OCI-LY7 (cell line): Measurements from ENCODE around the gene PWWP2B. TPM values are rescaled to one million over a fixed set of nuclear protein-coding genes. Genes with fewer than 3 reads are reported as not detected.

Experiments used
- BruUV-seq: library from RNA; stranded (reverse); fragments of 400-500 nt; replicated peaks from 2 replicates; lab custom pipeline; 2021; lab: Mats Ljungman, UMichigan
- CTCF ChIA-PET: fragments of 300-600 bp; sonication (Branson Sonifier 250); formaldehyde crosslinking; loops from one replicate; lab custom pipeline; 2022; ENCODE audit warnings: antibody characterized with exemption; ENCODE audit not compliant: unreplicated experiment; lab: Charles Lee
- POLR2A ChIA-PET: fragments of 300-600 bp; sonication (Branson Sonifier 250); formaldehyde crosslinking; loops from one replicate; lab custom pipeline; 2022; ENCODE audit warnings: antibody characterized with exemption; lab: Charles Lee
- DNase-seq: peaks from one replicate; pipeline ENCODE4 v3.0.0-alpha.2; 2015; ENCODE audit warnings: low spot score
- H2AFZ ChIP-seq: fragments of 200-600 bp; sonication (generic), shearing (Covaris generic); 2 replicates; pipeline ENCODE4 v1.6.1; 2014; ENCODE audit warnings: mild to moderate bottlenecking, antibody characterized with exemption, low read length, moderate library complexity
- H3K27ac ChIP-seq: fragments of 200-600 bp; sonication (generic); 2 replicates; pipeline ENCODE4 v1.5.1; 2014; ENCODE audit warnings: mixed run types, low read depth, mild to moderate bottlenecking, moderate library complexity, low read length, inconsistent platforms; ENCODE audit not compliant: poor library complexity, severe bottlenecking
- H3K36me3 ChIP-seq: fragments of 200-600 bp; sonication (generic); 2 replicates; pipeline ENCODE4 v1.6.1; 2014; ENCODE audit warnings: mild to moderate bottlenecking, antibody characterized with exemption, low read length, moderate library complexity, mixed read lengths; ENCODE audit not compliant: insufficient read depth
- H3K4me1 ChIP-seq: fragments of 200-600 bp; sonication (generic); 2 replicates; pipeline ENCODE4 v1.5.1; 2014; ENCODE audit warnings: mild to moderate bottlenecking, low read length; ENCODE audit not compliant: insufficient read depth, poor library complexity, severe bottlenecking
- H3K4me2 ChIP-seq: fragments of 200-600 bp; sonication (generic); 2 replicates; pipeline ENCODE4 v1.6.1; 2014; ENCODE audit warnings: mild to moderate bottlenecking, low read length
- H3K4me3 ChIP-seq: fragments of 200-600 bp; sonication (generic); 2 replicates; pipeline ENCODE4 v1.5.1; 2014; ENCODE audit warnings: mild to moderate bottlenecking, low read depth, low read length; ENCODE audit not compliant: poor library complexity, severe bottlenecking
- H3K79me2 ChIP-seq: fragments of 200-600 bp; sonication (generic); 2 replicates; pipeline ENCODE4 v1.6.1; 2016; ENCODE audit warnings: low read depth, mild to moderate bottlenecking, low read length, moderate library complexity, mixed read lengths; ENCODE audit not compliant: insufficient read depth
- H3K9me2 ChIP-seq: fragments of 200-600 bp; sonication (generic); 2 replicates; pipeline ENCODE4 v1.6.1; 2016; ENCODE audit warnings: mild to moderate bottlenecking, low read length, mixed read lengths; ENCODE audit not compliant: insufficient read depth
- H3K9me3 ChIP-seq: fragments of 200-600 bp; sonication (generic); 2 replicates; pipeline ENCODE4 v1.6.1; 2014; ENCODE audit warnings: mild to moderate bottlenecking, mixed run types, low read length, mixed read lengths
- H4K20me1 ChIP-seq: fragments of 200-600 bp; sonication (generic); 2 replicates; pipeline ENCODE4 v1.6.1; 2014; ENCODE audit warnings: mild to moderate bottlenecking, antibody characterized with exemption, low read length, moderate library complexity, mixed read lengths; ENCODE audit not compliant: insufficient read depth
- CTCF ChIP-seq: fragments of 200-600 bp; sonication (generic); conservative IDR thresholded peaks from 2 replicates; pipeline ENCODE4 v1.5.1; 2014; ENCODE audit warnings: mild to moderate bottlenecking, antibody characterized with exemption, low read length, moderate library complexity, mixed read lengths
- EZH2phosphoT487 ChIP-seq: fragments of 200-600 bp; sonication (generic); IDR thresholded peaks from 2 replicates; pipeline ENCODE4 v1.6.1; 2018; ENCODE audit warnings: low read depth, borderline replicate concordance, mild to moderate bottlenecking, mixed run types, antibody characterized with exemption, low read length, moderate library complexity, mixed read lengths
- intact Hi-C: fragments of 100-400 bp; cut with micrococcal nuclease; formaldehyde crosslinking; loops from one replicate; pipeline ENCODE4 v1.10.0; 2022; ENCODE audit not compliant: unreplicated experiment
- total RNA-seq, 2 experiments: library from RNA; depleted of rRNA in 1 of 2; stranded (reverse); fragments of >200 nt in 1 of 2; shearing (Covaris generic) in 1 of 2; gene quantifications; 2 replicates each; pipeline ENCODE4 v1.2.3, GENCODE V29; 2014 to 2022

Gene PWWP2B
- total RNA-seq, 2 experiments from 2014 or later, result 5.9 to 10.6 TPM

- no TSS peak for BruUV-seq
- H3K9me2 ChIP-seq, result no peaks in the 10 kb centered on the region
- ChIA-PET POLR2A (no interaction called here), CTCF (interaction anchor here (0.6 to 0.7 kb wide), 2 partner anchors 9 to 112 kb away, joined by 3 read pairs; no protein-coding TSS in a partner anchor)
- no peak overlapping the region for H2AFZ ChIP-seq
- H4K20me1 ChIP-seq, result no peaks in the 10 kb centered on the region
- H3K36me3 ChIP-seq, result no peaks in the 10 kb centered on the region
- no peak overlapping the region for H3K27ac ChIP-seq
- no peaks in the 10 kb centered on the region for H3K9me3 ChIP-seq
- no peaks in the 10 kb centered on the region for H3K79me2 ChIP-seq
- DNase-seq, result no peak
- no peak overlapping the region for H3K4me2 ChIP-seq
- TF ChIP-seq CTCF, result no peak
- no peak for TF ChIP-seq EZH2phosphoT487
- no peak overlapping the region for H3K4me3 ChIP-seq
- no peaks in the 10 kb centered on the region for H3K4me1 ChIP-seq
- intact Hi-C loops, result no loop called here
These were observed 63.1 kb downstream of the PWWP2B start for GRCh38 chr10:132460071-132460470.

DNA sequence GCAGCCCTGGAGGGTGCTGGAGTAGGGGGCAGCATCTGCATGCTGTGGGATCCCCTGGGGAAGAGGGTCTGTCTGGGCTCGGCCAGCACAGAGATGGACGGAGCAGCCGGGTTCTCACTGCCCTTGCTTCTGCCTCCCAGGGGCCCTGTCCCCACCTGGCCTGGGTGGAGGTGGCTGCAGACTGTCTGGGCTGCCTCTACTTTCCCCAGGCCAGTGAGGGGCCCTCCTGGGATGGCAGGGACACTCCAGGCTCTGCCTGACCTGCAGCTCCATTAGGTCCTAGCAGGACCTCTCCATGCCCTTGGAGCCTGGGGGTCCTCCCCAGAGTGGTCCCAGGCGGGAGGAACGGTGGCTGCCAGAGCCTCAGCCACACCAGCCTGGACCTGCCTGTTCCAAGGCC, 63.7 kb downstream of the PWWP2B start:
- H3K9me3 ChIP-seq, result no peaks in the 10 kb centered on the region
- H3K4me3 ChIP-seq, result no peak overlapping the region
- H3K4me2 ChIP-seq, result no peak overlapping the region
- H4K20me1 ChIP-seq, result no peaks in the 10 kb centered on the region
- TF ChIP-seq EZH2phosphoT487, result no peak
- TF ChIP-seq CTCF, result no peak
- H3K79me2 ChIP-seq, result no peaks in the 10 kb centered on the region
- no peaks in the 10 kb centered on the region for H3K9me2 ChIP-seq
- no peak for DNase-seq
- no TSS peak for BruUV-seq
- intact Hi-C loops, result no loop called here
- H2AFZ ChIP-seq, result no peak overlapping the region
- H3K36me3 ChIP-seq, result no peaks in the 10 kb centered on the region
- H3K4me1 ChIP-seq, result no peaks in the 10 kb centered on the region
- no peak overlapping the region for H3K27ac ChIP-seq
- POLR2A ChIA-PET, result no interaction called here
- CTCF ChIA-PET, result interaction anchor here (0.7 kb wide), 1 partner anchor 10 kb away, joined by 3 read pairs; no protein-coding TSS in a partner anchor

GRCh38 chr10:132461103-132461682, 64.2 kb downstream of the PWWP2B start:
- Histone ChIP-seq H3K27ac (no peak overlapping the region), H3K4me1 (no peaks in the 10 kb centered on the region), H3K79me2 (no peaks in the 10 kb centered on the region), H3K4me3 (no peak overlapping the region), H3K36me3 (no peaks in the 10 kb centered on the region), H3K4me2 (no peak overlapping the region), H2AFZ (no peak overlapping the region), H3K9me2 (no peaks in the 10 kb centered on the region), H3K9me3 (no peaks in the 10 kb centered on the region), H4K20me1 (no peaks in the 10 kb centered on the region)
- TF ChIP-seq EZH2phosphoT487 (no peak), CTCF (no peak)
- BruUV-seq, result no TSS peak
- ChIA-PET POLR2A (no interaction called here), CTCF (interaction anchor here (0.7 kb wide), 1 partner anchor 10 kb away, joined by 3 read pairs; no protein-coding TSS in a partner anchor)
- intact Hi-C loops, result no loop called here
- DNase-seq, result no peak
